ENCODE data around the gene GIGYF1. TPM values are rescaled to one million over a fixed set of nuclear protein-coding genes. Genes with fewer than 3 reads are reported as not detected.

GIGYF1 gene
- polyA plus RNA-seq, 1 experiment = 7.6 TPM

GRCh38 chr7:100723732-100724275 is 29.8 kb upstream of the GIGYF1 start:
- no peak for TF ChIP-seq CTCF (IDR thresholded peaks at IDR 0.05; ENCODE audit: insufficient read depth, low read depth, low read length)
- ChIA-PET POLR2A (no interaction called here), CTCF (interaction anchor here (3.7 to 4.2 kb wide), 2 partner anchors 18 to 128 kb away, joined by 15 to 22 read pairs; partner anchors contain the start of genes POP7 and SLC12A9)
- Histone ChIP-seq H3K27me3 (ENCODE audit: control insufficient read depth, insufficient read depth, low read length) (peaks cover 34% of the 10 kb centered on the region), H3K4me3 (ENCODE audit: low read depth, low read length) (no peak overlapping the region), H3K36me3 (ENCODE audit: control insufficient read depth, insufficient read depth, low read length) (no peaks in the 10 kb centered on the region)
- DNase-seq (ENCODE audit: low read depth) = no peak

DNA sequence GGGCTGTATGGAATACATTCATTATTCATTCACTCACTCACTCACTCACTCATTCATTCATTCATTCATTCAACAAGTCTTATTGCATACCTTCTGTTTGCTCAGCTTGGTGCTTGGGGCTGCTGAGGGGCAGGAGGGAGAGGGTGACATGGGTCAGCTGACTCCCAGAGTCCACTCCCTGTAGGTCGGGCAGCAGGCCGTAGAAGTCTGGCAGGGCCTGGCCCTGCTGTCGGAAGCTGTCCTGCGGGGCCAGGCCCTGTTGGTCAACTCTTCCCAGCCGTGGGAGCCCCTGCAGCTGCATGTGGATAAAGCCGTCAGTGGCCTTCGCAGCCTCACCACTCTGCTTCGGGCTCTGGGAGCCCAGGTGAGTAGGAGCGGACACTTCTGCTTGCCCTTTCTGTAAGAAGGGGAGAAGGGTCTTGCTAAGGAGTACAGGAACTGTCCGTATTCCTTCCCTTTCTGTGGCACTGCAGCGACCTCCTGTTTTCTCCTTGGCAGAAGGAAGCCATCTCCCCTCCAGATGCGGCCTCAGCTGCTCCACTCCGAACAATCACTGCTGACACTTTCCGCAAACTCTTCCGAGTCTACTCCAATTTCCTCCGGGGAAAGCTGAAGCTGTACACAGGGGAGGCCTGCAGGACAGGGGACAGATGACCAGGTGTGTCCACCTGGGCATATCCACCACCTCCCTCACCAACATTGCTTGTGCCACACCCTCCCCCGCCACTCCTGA is 28.6 kb upstream of the GIGYF1 start:
- Histone ChIP-seq H3K27me3 (ENCODE audit: control insufficient read depth, insufficient read depth, low read length) (peaks cover 34% of the 10 kb centered on the region), H3K4me3 (ENCODE audit: low read depth, low read length) (no peak overlapping the region), H3K36me3 (ENCODE audit: control insufficient read depth, insufficient read depth, low read length) (no peaks in the 10 kb centered on the region)
- TF ChIP-seq CTCF (IDR thresholded peaks at IDR 0.05; ENCODE audit: insufficient read depth, low read depth, low read length) = no peak
- ChIA-PET CTCF (interaction anchor here (1.0 to 5.2 kb wide), 4 partner anchors 17 to 152 kb away, joined by 3 to 65 read pairs (median 18); partner anchors contain the start of genes POP7 and SLC12A9), POLR2A (interaction anchor here (0.6 kb wide), 1 partner anchor 29 kb away, joined by 3 read pairs; no protein-coding TSS in a partner anchor)
- DNase-seq (ENCODE audit: low read depth) = no peak

DNA sequence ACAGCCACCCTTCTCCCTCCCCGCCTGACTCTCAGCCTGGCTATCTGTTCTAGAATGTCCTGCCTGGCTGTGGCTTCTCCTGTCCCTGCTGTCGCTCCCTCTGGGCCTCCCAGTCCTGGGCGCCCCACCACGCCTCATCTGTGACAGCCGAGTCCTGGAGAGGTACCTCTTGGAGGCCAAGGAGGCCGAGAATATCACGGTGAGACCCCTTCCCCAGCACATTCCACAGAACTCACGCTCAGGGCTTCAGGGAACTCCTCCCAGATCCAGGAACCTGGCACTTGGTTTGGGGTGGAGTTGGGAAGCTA is 27.4 kb upstream of the GIGYF1 start:
- H3K4me3 ChIP-seq (ENCODE audit: low read depth, low read length) = no peak overlapping the region
- CTCF ChIA-PET = interaction anchor here (1.4 to 5.2 kb wide), 3 partner anchors 16 to 132 kb away, joined by 5 to 65 read pairs (median 15); partner anchors contain the start of genes POP7 and SLC12A9

GRCh38 chr7:100720671-100721504 is 26.8 kb upstream of the GIGYF1 start:
- DNase-seq (ENCODE audit: low read depth) = no peak
- Histone ChIP-seq H3K36me3 (ENCODE audit: control insufficient read depth, insufficient read depth, low read length) (no peaks in the 10 kb centered on the region), H3K27me3 (ENCODE audit: control insufficient read depth, insufficient read depth, low read length) (peaks cover 37% of the 10 kb centered on the region), H3K4me3 (ENCODE audit: low read depth, low read length) (no peak overlapping the region)
- no peak for TF ChIP-seq CTCF (IDR thresholded peaks at IDR 0.05; ENCODE audit: insufficient read depth, low read depth, low read length)
- POLR2A ChIA-PET = no interaction called here
- CTCF ChIA-PET = interaction anchor here (0.7 to 5.2 kb wide), 5 partner anchors 15 to 133 kb away, joined by 3 to 65 read pairs (median 5); partner anchors contain the start of genes POP7 and SLC12A9

More for the DNA sequence above, 27.4 kb upstream of the GIGYF1 start:
- DNase-seq (ENCODE audit: low read depth) = no peak
- Histone ChIP-seq H3K36me3 (ENCODE audit: control insufficient read depth, insufficient read depth, low read length) (no peaks in the 10 kb centered on the region), H3K27me3 (ENCODE audit: control insufficient read depth, insufficient read depth, low read length) (peaks cover 36% of the 10 kb centered on the region)
- TF ChIP-seq CTCF (IDR thresholded peaks at IDR 0.05; ENCODE audit: insufficient read depth, low read depth, low read length) = no peak
- POLR2A ChIA-PET = interaction anchor here (0.6 kb wide), 1 partner anchor 154 kb away, joined by 3 read pairs; the partner anchor contains the start of gene SRRT

All from BJ (cell line).